HL-60 (cell line): ENCODE data around the gene PON3.
"Not testable (repeated sequence)": the region's sequence is repeated elsewhere in the genome, so short reads cannot be mapped to it uniquely, and the experiment has no call there.

ENCODE experiments used
- DNase-seq, 2 experiments: peaks; one replicate each; pipeline ENCODE4 v3.0.0-alpha.2; 2010 to 2020; ENCODE audit warnings: low read depth in 1 of 2, low spot score in 1 of 2
- H3K27ac ChIP-seq: fragments of 250-450 bp; sonication (Bioruptor Pico); replicated peaks from 2 replicates; pipeline ENCODE4 v1.5.1; 2020; ENCODE audit warnings: mild to moderate bottlenecking, moderate library complexity
- H3K27me3 ChIP-seq: fragments of 250-450 bp; sonication (Bioruptor Pico); 2 replicates; pipeline ENCODE4 v1.5.1; 2021; ENCODE audit warnings: mild to moderate bottlenecking, moderate library complexity; ENCODE audit not compliant: insufficient read depth, poor library complexity, severe bottlenecking
- H3K4me3 ChIP-seq: replicated peaks from 2 replicates; pipeline ENCODE4 v1.5.1; 2011; ENCODE audit warnings: mild to moderate bottlenecking, control low read depth, low read length; ENCODE audit not compliant: insufficient read depth
- CTCF ChIP-seq: IDR thresholded peaks from one replicate; pipeline ENCODE4 v1.5.1; 2011; ENCODE audit warnings: low read length, control low read depth, inconsistent platforms; ENCODE audit not compliant: insufficient read depth
- GABPA ChIP-seq: IDR thresholded peaks from 2 replicates; pipeline ENCODE4 v1.6.1; 2012; ENCODE audit warnings: low read depth
- POLR2AphosphoS5 ChIP-seq: IDR thresholded peaks from 2 replicates; pipeline ENCODE4 v1.6.1; 2012; ENCODE audit warnings: low read depth
- REST ChIP-seq: IDR thresholded peaks from 2 replicates; pipeline ENCODE4 v1.6.1; 2012; ENCODE audit warnings: low read depth; ENCODE audit not compliant: insufficient replicate concordance
- SPI1 ChIP-seq: IDR thresholded peaks from 2 replicates; pipeline ENCODE4 v1.6.1; 2012; ENCODE audit warnings: low read depth, mild to moderate bottlenecking, borderline replicate concordance

Gene PON3

DNA sequence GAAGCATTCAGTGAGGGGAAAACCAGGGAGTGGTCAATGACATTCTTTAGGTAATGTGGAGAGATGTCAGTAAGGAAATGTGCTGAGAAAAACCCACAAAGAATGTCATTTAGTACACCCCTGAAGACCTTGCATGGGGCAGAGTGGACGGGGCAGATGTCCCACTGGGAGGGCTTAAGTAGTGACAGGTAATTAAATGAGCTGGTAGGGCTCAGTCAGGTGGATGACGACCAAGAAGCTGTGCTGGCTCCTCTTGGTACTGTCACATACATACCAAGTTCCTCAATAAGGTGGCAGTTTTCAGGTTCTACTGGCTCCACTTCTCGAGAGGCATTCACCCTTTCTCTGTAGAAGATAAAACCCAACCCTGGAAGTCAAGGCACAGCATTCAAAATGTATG, 1.8 kb downstream of the PON3 start:
- H3K27ac ChIP-seq = no peak overlapping the region
- DNase-seq = no peak
- H3K27me3 ChIP-seq = peaks cover 15% of the 10 kb centered on the region

GRCh38 chr7:95391761-95392160, 4.4 kb downstream of the PON3 start:
- Histone ChIP-seq H3K27ac (no peak overlapping the region), H3K4me3 (no peak overlapping the region), H3K27me3 (peaks cover 6% of the 10 kb centered on the region)
- TF ChIP-seq SPI1 = no peak
- TF ChIP-seq POLR2AphosphoS5 = no peak
- TF ChIP-seq GABPA = no peak
- no peak for TF ChIP-seq CTCF
- no peak for TF ChIP-seq REST
- DNase-seq = no peak

More for the DNA sequence above, 1.8 kb downstream of the PON3 start:
- no peak overlapping the region for H3K4me3 ChIP-seq
- no peak for TF ChIP-seq GABPA
- TF ChIP-seq SPI1 = no peak
- no peak for TF ChIP-seq CTCF
- no peak for TF ChIP-seq REST
- no peak for TF ChIP-seq POLR2AphosphoS5

- no peak for DNase-seq
- no peak overlapping the region for H3K4me3 ChIP-seq
- TF ChIP-seq CTCF = no peak
- TF ChIP-seq GABPA = no peak
- TF ChIP-seq POLR2AphosphoS5 = no peak
- TF ChIP-seq SPI1 = no peak
- no peaks in the 10 kb centered on the region for H3K27me3 ChIP-seq
- H3K27ac ChIP-seq = no peak overlapping the region
Measured at GRCh38 chr7:95389516-95389915, 6.7 kb downstream of the PON3 start.

GRCh38 chr7:95379457-95379856, 16.7 kb downstream of the PON3 start:
- DNase-seq, H3K27me3 ChIP-seq, H3K27ac ChIP-seq, H3K4me3 ChIP-seq: not testable (repeated sequence)
